MCF 10A (cell line): ENCODE results near the gene SH3GL1. TPM values are rescaled to one million over a fixed set of nuclear protein-coding genes. Genes with fewer than 3 reads are reported as not detected.

Experiments used
- BruUV-seq: library from RNA; stranded (reverse); fragments of 400-500 nt; replicated peaks from 2 replicates; lab custom pipeline; 2021; lab: Mats Ljungman, UMichigan
- CTCF ChIA-PET: fragments of 300-600 bp; sonication (Branson Sonifier 250); formaldehyde crosslinking; extraction: SDS; loops from one replicate; lab custom pipeline; 2021; ENCODE audit warnings: antibody characterized with exemption, inconsistent platforms; lab: Yijun Ruan, JAX
- POLR2A ChIA-PET: fragments of 300-600, 350-650 bp; sonication (Branson Sonifier 250); formaldehyde crosslinking; extraction: SDS; loops from one replicate; lab custom pipeline; 2020; ENCODE audit warnings: antibody characterized with exemption, inconsistent platforms; lab: Yijun Ruan, JAX
- DNase-seq: peaks from one replicate; pipeline ENCODE4 v3.0.0-alpha.2; 2018; ENCODE audit not compliant: unreplicated experiment
- H3K27ac Mint-ChIP-seq: one replicate; pipeline ENCODE4 v1.8.0; 2022; ENCODE audit warnings: mild to moderate bottlenecking, low read depth, mixed read lengths; ENCODE audit not compliant: unreplicated experiment
- H3K27me3 Mint-ChIP-seq: one replicate; pipeline ENCODE4 v1.8.0; 2022; ENCODE audit warnings: mixed read lengths; ENCODE audit not compliant: insufficient read depth, unreplicated experiment
- H3K36me3 Mint-ChIP-seq: one replicate; pipeline ENCODE4 v1.8.0; 2022; ENCODE audit warnings: mild to moderate bottlenecking, moderate library complexity, mixed read lengths; ENCODE audit not compliant: insufficient read depth, unreplicated experiment
- H3K4me1 Mint-ChIP-seq: one replicate; pipeline ENCODE4 v1.8.0; 2022; ENCODE audit warnings: mixed read lengths; ENCODE audit not compliant: insufficient read depth, unreplicated experiment
- H3K4me3 Mint-ChIP-seq: one replicate; pipeline ENCODE4 v1.8.0; 2022; ENCODE audit warnings: mild to moderate bottlenecking, moderate library complexity, mixed read lengths; ENCODE audit not compliant: unreplicated experiment
- H3K9me3 Mint-ChIP-seq: one replicate; pipeline ENCODE4 v1.8.0; 2022; ENCODE audit warnings: mixed read lengths; ENCODE audit not compliant: unreplicated experiment
- CTCF ChIP-seq: fragments of 200-600 bp; IDR thresholded peaks from one replicate; pipeline ENCODE4 v1.8.0; 2022; ENCODE audit warnings: antibody characterized with exemption, mild to moderate bottlenecking; ENCODE audit not compliant: unreplicated experiment
- intact Hi-C: fragments of 100-400 bp; cut with micrococcal nuclease; formaldehyde crosslinking; loops from 2 replicates; pipeline ENCODE4 v1.14.1; 2022
- total RNA-seq: library from RNA; stranded (reverse); gene quantifications from 2 replicates; pipeline ENCODE4 v1.2.3, GENCODE V29; 2022

The SH3GL1 gene
- total RNA-seq, 1 experiment from 2014 or later: 106 TPM

GRCh38 chr19:4327252-4327876 lies 73.0 kb downstream of the SH3GL1 start:
- Mint-ChIP-seq H3K4me1 (no peaks in the 10 kb centered on the region), H3K36me3 (no peaks in the 10 kb centered on the region), H3K9me3 (no peaks in the 10 kb centered on the region), H3K27me3 (no peaks in the 10 kb centered on the region), H3K4me3 (no peak overlapping the region), H3K27ac (no peak overlapping the region)
- no TSS peak for BruUV-seq
- TF ChIP-seq CTCF: no peak
- DNase-seq: no peak
- ChIA-PET CTCF (no interaction called here), POLR2A (no interaction called here)
- intact Hi-C loops: no loop called here

GRCh38 chr19:4326837-4327251 lies 73.5 kb downstream of the SH3GL1 start:
- no peak for TF ChIP-seq CTCF
- Mint-ChIP-seq H3K4me3 (no peak overlapping the region), H3K27ac (no peak overlapping the region), H3K27me3 (no peaks in the 10 kb centered on the region), H3K36me3 (no peaks in the 10 kb centered on the region), H3K9me3 (no peaks in the 10 kb centered on the region), H3K4me1 (no peaks in the 10 kb centered on the region)
- ChIA-PET POLR2A (no interaction called here), CTCF (interaction anchor here (0.7 kb wide), 1 partner anchor 13 kb away, joined by 3 read pairs; no protein-coding TSS in a partner anchor)
- intact Hi-C loops: no loop called here
- BruUV-seq: no TSS peak
- DNase-seq: no peak

DNA sequence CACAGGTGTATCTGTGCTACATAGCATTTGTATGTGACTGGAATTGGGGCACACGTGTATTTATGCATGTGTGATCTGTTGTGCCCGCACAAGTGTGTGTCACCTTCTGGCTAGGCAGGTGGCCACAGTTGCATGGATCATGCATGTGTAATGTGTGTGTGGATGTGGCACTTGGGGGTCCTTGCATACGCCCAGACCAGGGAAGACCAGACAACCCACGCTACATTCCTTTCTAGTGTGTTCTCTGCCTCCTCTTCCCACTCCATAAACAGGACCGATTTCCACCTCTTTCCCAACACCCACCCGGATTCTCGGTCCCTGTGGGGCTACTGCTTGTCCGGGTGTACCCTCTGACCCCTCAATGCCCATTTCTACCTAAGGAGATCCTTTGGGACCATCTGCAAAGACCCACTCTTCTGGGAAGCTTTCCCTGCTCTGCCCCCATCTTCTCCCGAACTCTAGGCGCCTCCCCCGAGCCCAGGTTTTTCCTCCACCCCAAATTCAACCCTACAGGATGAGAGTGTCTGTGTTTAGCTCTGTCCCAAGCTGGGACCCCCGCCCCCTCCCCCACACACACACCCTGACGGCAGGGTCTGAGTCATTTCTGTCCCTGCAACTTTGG lies 74.0 kb downstream of the SH3GL1 start:
- H3K4me1 Mint-ChIP-seq: no peaks in the 10 kb centered on the region
- POLR2A ChIA-PET: no interaction called here
- no peaks in the 10 kb centered on the region for H3K27me3 Mint-ChIP-seq
- no peak overlapping the region for H3K4me3 Mint-ChIP-seq
- no peaks in the 10 kb centered on the region for H3K36me3 Mint-ChIP-seq
- intact Hi-C loops: no loop called here
- TF ChIP-seq CTCF: no peak
- no peak for DNase-seq
- no peaks in the 10 kb centered on the region for H3K9me3 Mint-ChIP-seq
- no TSS peak for BruUV-seq
- CTCF ChIA-PET: interaction anchor here (0.7 kb wide), 1 partner anchor 14 kb away, joined by 3 read pairs; no protein-coding TSS in a partner anchor
- H3K27ac Mint-ChIP-seq: no peak overlapping the region

DNA sequence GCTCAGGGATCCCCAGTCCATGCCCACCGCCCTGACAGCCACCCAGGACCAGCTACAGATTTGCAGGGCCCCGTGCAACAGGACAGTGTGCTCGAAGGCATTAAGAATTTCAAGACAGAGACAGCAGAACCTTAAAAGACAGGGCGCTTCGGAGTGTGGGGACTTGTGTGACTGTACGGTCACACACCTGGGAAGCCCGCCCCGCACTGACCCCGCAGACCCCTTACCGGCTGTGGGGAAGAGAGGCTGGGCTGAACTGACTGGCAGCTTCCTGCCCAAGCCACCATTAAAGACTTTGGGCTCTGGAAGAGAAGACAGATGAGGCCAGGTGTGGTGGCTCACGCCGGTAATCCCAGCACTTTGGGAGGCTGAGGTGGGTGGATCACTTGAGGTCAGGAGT lies 76.1 kb downstream of the SH3GL1 start:
- intact Hi-C loops: no loop called here
- no peak overlapping the region for H3K4me3 Mint-ChIP-seq
- peaks cover 11% of the 10 kb centered on the region for H3K9me3 Mint-ChIP-seq
- BruUV-seq: no TSS peak
- no peaks in the 10 kb centered on the region for H3K27me3 Mint-ChIP-seq
- H3K4me1 Mint-ChIP-seq: no peaks in the 10 kb centered on the region
- H3K36me3 Mint-ChIP-seq: no peaks in the 10 kb centered on the region
- ChIA-PET POLR2A (no interaction called here), CTCF (interaction anchor here (0.9 kb wide), 1 partner anchor 12 kb away, joined by 3 read pairs; no protein-coding TSS in a partner anchor)
- H3K27ac Mint-ChIP-seq: no peak overlapping the region
- no peak for DNase-seq
- no peak for TF ChIP-seq CTCF
